Panc1 (cell line): Measurements from ENCODE around the gene COG2. TPM values are rescaled to one million over a fixed set of nuclear protein-coding genes. Genes with fewer than 3 reads are reported as not detected.

Source experiments
- ATAC-seq: fragments of 200-7000 bp; cut with Tn5 transposase; 2 replicates; pipeline ENCODE4 v1.9.1; 2020; ENCODE audit warnings: mild to moderate bottlenecking, moderate library complexity
- BruUV-seq: library from RNA; stranded (reverse); fragments of 400-500 nt; replicated peaks from 2 replicates; lab custom pipeline; 2021; lab: Mats Ljungman, UMichigan
- CTCF ChIA-PET: fragments of 300-600 bp; sonication (Branson Sonifier 250); formaldehyde crosslinking; loops from one replicate; lab custom pipeline; 2022; ENCODE audit warnings: antibody characterized with exemption; lab: Charles Lee
- POLR2A ChIA-PET: fragments of 300-600 bp; sonication (Branson Sonifier 250); formaldehyde crosslinking; loops from one replicate; lab custom pipeline; 2022; ENCODE audit warnings: antibody characterized with exemption; lab: Charles Lee
- DNase-seq: peaks from one replicate; pipeline ENCODE4 v3.0.0-alpha.2; 2010; ENCODE audit warnings: low read depth, low spot score
- H3K27ac ChIP-seq: 2 replicates; pipeline ENCODE4 v1.5.1; 2011; ENCODE audit warnings: mild to moderate bottlenecking, low read length, inconsistent platforms
- H3K27me3 ChIP-seq: fragments of 200-500 bp; sonication (Bioruptor generic); 2 replicates; pipeline ENCODE4 v1.6.0; 2014; ENCODE audit warnings: low read length, inconsistent platforms; ENCODE audit not compliant: control insufficient read depth, insufficient read depth
- H3K36me3 ChIP-seq: fragments of 200-500 bp; sonication (Bioruptor generic); 2 replicates; pipeline ENCODE4 v1.5.1; 2014; ENCODE audit warnings: inconsistent platforms, mild to moderate bottlenecking, low read length, moderate library complexity; ENCODE audit not compliant: control insufficient read depth, insufficient read depth
- H3K4me1 ChIP-seq: 2 replicates; pipeline ENCODE4 v1.5.1; 2011; ENCODE audit warnings: inconsistent platforms, mild to moderate bottlenecking, low read length, moderate library complexity; ENCODE audit not compliant: control insufficient read depth, insufficient read depth
- H3K4me3 ChIP-seq, 2 experiments: 2 replicates each; pipeline ENCODE4 v1.5.1; 2011 to 2012; ENCODE audit warnings: low read depth in 2 of 2, low read length in 2 of 2, mild to moderate bottlenecking in 2 of 2, inconsistent platforms in 1 of 2, moderate library complexity in 1 of 2
- H3K9me3 ChIP-seq: fragments of 200-500 bp; sonication (Bioruptor generic); 2 replicates; pipeline ENCODE4 v1.5.1; 2014; ENCODE audit warnings: low read depth, mild to moderate bottlenecking, inconsistent platforms, low read length, moderate library complexity; ENCODE audit not compliant: control insufficient read depth, insufficient read depth
- CTCF ChIP-seq: fragments of 450-650 bp; IDR thresholded peaks from 2 replicates; pipeline ENCODE4 v1.5.1; 2017; ENCODE audit warnings: mild to moderate bottlenecking
- POLR2AphosphoS5 ChIP-seq: IDR thresholded peaks from 2 replicates; pipeline ENCODE4 v1.6.1; 2012; ENCODE audit warnings: mild to moderate bottlenecking, low read depth, low read length, moderate library complexity
- REST ChIP-seq, 2 experiments: IDR thresholded peaks; 2 replicates each; pipeline ENCODE4 v1.6.1; 2011 to 2012; ENCODE audit warnings: low read depth in 2 of 2, control low read depth in 1 of 2, low read length in 1 of 2, mild to moderate bottlenecking in 1 of 2, moderate library complexity in 1 of 2; ENCODE audit not compliant: insufficient read depth in 1 of 2
- SIN3A ChIP-seq: IDR thresholded peaks from 2 replicates; pipeline ENCODE4 v1.6.1; 2012; ENCODE audit warnings: low read depth, mild to moderate bottlenecking, low read length, moderate library complexity, borderline replicate concordance; ENCODE audit not compliant: insufficient read depth
- TCF7L2 ChIP-seq: IDR thresholded peaks from 2 replicates; pipeline ENCODE4 v1.6.1; 2011; ENCODE audit warnings: mild to moderate bottlenecking, low read depth, low read length, inconsistent platforms
- in situ Hi-C: cut with HindIII; loops from 2 replicates; pipeline ENCODE4 v1.10.0; 2016; ENCODE audit warnings: low sequenced_read_pairs, low pct_unique_long_range_greater_than_20kb
- intact Hi-C: fragments of 100-400 bp; cut with micrococcal nuclease; formaldehyde crosslinking; loops from one replicate; pipeline ENCODE4 v1.10.0; 2022; ENCODE audit not compliant: unreplicated experiment
- total RNA-seq: library from RNA; stranded (reverse); gene quantifications from one replicate; pipeline ENCODE4 v1.2.1, GENCODE V29; 2021; ENCODE audit not compliant: unreplicated experiment

Gene COG2
- total RNA-seq, 1 experiment from 2014 or later, result 20.5 TPM

- no peak overlapping the region for H3K4me3 ChIP-seq
- in situ Hi-C loops, result no loop called here
- TF ChIP-seq REST (IDR thresholded peaks at IDR 0.05; ENCODE audit: insufficient read depth in 1 of 2, low read depth in 2 of 2, low read length in 1 of 2), result no peak
- no peak for TF ChIP-seq CTCF
- TF ChIP-seq TCF7L2, result no peak
- TF ChIP-seq SIN3A, result no peak
- no peak for TF ChIP-seq POLR2AphosphoS5
Measured at GRCh38 chr1:230702934-230703678, 60.8 kb downstream of the COG2 start.

GRCh38 chr1:230703679-230704385 is 61.6 kb downstream of the COG2 start:
- CTCF ChIA-PET, result no interaction called here
- DNase-seq (no peak), ATAC-seq (no peak)
- Histone ChIP-seq H3K9me3 (no peaks in the 10 kb centered on the region), H3K4me3 (no peak overlapping the region), H3K36me3 (no peaks in the 10 kb centered on the region), H3K4me1 (no peaks in the 10 kb centered on the region), H3K27ac (no peak overlapping the region), H3K27me3 (peaks cover 4% of the 10 kb centered on the region; the same call in 1 of the 2 replicates)
- in situ Hi-C loops (no loop called here), intact Hi-C loops (no loop called here)
- TF ChIP-seq TCF7L2, result no peak
- no peak for TF ChIP-seq POLR2AphosphoS5
- no peak for TF ChIP-seq CTCF
- no peak for TF ChIP-seq REST (IDR thresholded peaks at IDR 0.05; ENCODE audit: insufficient read depth in 1 of 2, low read depth in 2 of 2, low read length in 1 of 2)
- TF ChIP-seq SIN3A, result no peak
- BruUV-seq, result no TSS peak
- POLR2A ChIA-PET, result no interaction called here

More at GRCh38 chr1:230702934-230703678, 60.8 kb downstream of the COG2 start:
- DNase-seq (no peak), ATAC-seq (peak; percentile 31; the same call in 1 of the 2 replicates)
- intact Hi-C loops, result no loop called here
- no TSS peak for BruUV-seq
- Histone ChIP-seq H3K9me3 (no peaks in the 10 kb centered on the region), H3K27me3 (peaks cover 4% of the 10 kb centered on the region; the same call in 1 of the 2 replicates), H3K36me3 (no peaks in the 10 kb centered on the region), H3K4me1 (no peaks in the 10 kb centered on the region), H3K27ac (no peak overlapping the region)
- CTCF ChIA-PET, result no interaction called here
- POLR2A ChIA-PET, result interaction anchor here (0.6 kb wide), 1 partner anchor 1200 kb away, joined by 3 read pairs; no protein-coding TSS in a partner anchor
